ENCODE measurements around the gene RTN4R.
"Not testable (repeated sequence)": the region's sequence is repeated elsewhere in the genome, so short reads cannot be mapped to it uniquely, and the experiment has no call there.

Gene RTN4R

DNA sequence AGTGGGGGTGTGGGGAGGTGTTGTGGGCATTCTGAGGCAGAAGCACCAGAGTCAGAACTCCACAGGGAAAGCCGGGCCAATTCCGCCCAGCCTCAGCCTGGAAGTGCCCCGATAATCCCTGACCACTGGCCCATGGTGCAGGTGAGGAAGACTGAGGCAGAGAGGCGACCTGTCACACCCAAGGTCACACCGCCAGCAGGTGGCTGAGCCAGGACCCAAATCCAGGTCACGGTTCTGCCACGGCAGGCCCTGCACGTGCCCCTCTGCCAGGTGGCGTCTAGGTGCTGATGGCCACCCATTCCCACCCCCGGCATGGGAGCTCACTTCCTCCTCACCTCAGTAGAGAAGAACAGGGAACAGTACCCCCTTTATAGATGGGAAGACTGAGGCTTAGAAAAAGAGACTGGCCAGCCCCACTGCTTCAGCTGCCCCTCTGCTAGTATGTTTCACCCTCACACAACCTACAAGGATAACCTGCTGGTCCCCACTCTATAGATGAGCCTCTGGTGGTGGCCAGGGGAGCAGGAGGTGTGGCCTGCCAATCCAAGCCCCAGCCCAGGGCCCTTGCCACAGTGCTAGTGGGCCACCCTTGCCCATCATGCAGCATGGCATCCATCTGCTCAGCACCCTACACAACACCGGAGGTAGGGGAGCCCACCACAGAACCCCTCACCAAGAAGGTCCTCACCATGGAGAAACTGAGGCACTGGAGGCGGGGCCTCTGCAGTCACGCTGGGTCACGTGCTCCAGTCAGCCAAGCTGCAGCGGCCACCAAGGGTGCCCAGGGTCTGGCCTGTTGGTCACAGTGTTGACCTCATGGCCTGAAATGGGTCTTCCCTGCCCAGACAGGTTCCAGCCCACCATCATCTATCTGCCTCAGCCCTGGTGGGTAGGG is 2.1 kb downstream of the RTN4R start:
- not testable (repeated sequence) for H3K27ac ChIP-seq (ENCODE audit: low read depth, low read length); H3K9ac ChIP-seq (ENCODE audit: low read depth, low read length); H3K27me3 ChIP-seq (ENCODE audit: control insufficient read depth, insufficient read depth, low read length); H3K4me1 ChIP-seq (ENCODE audit: control insufficient read depth, insufficient read depth, low read length); H3K36me3 ChIP-seq (ENCODE audit: control insufficient read depth, insufficient read depth, low read length); H3K9me3 ChIP-seq (ENCODE audit: control insufficient read depth, insufficient read depth, low read length); H3K4me3 ChIP-seq (ENCODE audit: low read depth, low read length)

DNA sequence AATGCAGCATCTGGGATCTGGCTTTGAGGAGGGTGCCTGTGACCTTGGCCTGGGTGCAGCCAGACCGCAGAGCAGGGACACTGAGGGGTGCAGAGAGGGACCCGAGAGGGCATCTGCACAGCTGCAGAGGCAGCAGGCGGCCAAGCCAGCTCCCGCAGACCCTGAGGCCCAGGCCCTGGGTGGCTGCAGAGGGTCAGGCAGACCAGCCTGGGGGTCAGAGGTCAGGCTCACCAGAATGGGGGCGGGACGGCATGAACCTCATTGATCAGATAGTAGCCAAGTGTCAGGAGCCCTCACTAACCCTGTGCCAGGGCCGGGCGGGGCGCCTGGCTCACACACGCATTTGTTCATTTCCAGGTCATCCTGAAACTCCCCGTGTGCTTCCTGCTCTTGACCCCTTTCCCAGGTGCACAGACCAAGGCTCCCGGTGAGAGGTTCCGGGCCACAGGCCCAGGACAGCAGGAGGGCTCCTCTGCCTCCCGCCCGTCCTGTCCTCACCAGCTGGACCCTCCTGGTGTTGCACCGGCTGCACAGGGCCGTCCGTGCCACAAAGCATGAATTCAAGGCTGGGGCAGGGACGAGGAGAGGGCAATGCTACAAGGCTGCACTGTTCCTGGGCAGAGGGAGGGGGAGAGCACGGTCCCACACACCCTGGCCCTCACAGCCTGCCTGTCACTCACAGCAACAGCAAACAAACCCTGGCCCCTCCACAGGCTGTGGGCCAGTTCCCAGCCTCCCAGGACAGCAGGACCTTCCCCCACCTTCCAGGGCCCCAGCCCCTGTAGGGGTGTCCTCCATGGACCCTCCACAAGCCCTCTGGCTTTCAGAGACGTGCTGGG is 3.3 kb downstream of the RTN4R start:
- Histone ChIP-seq H3K4me1 (ENCODE audit: control insufficient read depth, insufficient read depth, low read length) (no peaks in the 10 kb centered on the region; the same call in 1 of the 2 replicates), H3K27me3 (ENCODE audit: control insufficient read depth, insufficient read depth, low read length) (peaks cover 3% of the 10 kb centered on the region; the same call in 1 of the 2 replicates), H3K9me3 (ENCODE audit: control insufficient read depth, insufficient read depth, low read length) (no peaks in the 10 kb centered on the region), H3K4me3 (ENCODE audit: low read depth, low read length) (no peak overlapping the region), H3K36me3 (ENCODE audit: control insufficient read depth, insufficient read depth, low read length) (no peaks in the 10 kb centered on the region), H3K27ac (ENCODE audit: low read depth, low read length) (no peak overlapping the region), H3K9ac (ENCODE audit: low read depth, low read length) (no peak overlapping the region)

DNA sequence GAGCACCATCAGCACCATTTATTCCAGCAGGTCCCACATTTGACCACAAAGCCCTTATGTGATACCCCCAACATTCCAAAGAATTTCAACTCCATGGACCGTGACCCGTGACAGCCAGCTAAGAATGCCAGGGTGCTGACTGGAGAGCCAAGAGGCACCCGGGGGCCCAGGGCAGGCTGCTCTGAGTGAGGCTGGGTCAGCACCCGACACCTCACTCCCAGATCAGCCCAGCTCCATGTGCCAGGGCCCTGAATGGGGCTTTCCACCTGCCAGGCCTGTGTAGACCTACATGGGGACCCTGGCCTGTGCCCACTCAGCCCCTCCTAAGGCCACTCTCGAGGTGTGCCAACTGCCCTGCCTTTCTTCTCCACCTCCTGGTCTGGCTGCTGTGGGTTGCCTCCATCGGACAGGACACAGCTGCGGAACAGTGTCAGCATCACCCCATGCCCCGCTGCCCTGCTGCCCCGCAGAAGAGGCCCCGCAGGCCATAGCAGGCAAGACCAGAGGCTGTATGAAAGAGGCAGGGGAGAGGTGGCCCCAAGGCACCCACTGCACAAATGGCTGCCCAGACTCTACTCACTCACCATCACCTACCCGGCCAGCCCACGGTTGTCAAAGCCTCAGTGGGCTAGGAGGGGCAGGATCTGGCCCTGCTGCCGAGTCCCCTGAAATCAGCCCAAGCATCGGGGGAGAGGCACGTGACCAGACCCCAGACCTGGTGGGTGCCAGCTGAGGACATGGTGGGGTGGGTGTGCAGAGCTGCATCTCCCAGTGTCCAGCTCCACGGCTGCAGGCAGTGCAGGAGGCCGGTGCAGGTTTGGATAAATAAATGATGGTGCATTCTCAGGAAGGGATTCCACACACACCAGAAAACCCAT is 4.5 kb downstream of the RTN4R start:
- H3K4me1 ChIP-seq (ENCODE audit: control insufficient read depth, insufficient read depth, low read length); H3K4me3 ChIP-seq (ENCODE audit: low read depth, low read length); H3K27me3 ChIP-seq (ENCODE audit: control insufficient read depth, insufficient read depth, low read length); H3K9ac ChIP-seq (ENCODE audit: low read depth, low read length); H3K36me3 ChIP-seq (ENCODE audit: control insufficient read depth, insufficient read depth, low read length); H3K9me3 ChIP-seq (ENCODE audit: control insufficient read depth, insufficient read depth, low read length); H3K27ac ChIP-seq (ENCODE audit: low read depth, low read length): not testable (repeated sequence)

DNA sequence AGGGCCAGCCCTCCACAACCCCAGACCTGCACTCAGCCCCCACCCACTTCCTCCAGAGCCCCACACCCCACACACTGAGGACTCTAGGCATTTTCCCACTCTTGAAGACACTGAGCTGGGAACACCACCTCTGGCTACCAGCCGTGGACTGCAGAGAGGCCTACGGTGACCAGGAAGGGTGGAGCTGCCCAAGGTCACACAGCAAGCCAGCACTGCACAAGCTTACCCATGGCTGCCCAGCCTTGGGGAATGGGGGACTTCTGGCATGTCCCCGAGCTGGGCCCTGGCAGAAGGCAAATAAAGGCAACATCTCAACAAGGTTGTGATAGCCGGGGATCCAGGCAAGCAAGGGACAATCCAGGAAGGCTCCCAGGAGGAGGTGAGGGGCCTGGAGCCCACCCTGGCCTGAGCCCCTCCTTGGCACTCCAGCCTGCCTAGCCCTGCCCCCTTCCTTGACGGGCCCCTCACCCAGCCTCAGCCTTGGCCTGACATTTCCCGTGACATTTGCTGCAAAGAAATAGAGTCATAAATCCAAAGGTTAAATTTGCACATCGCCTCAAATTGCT is 5.5 kb downstream of the RTN4R start:
- H3K4me3 ChIP-seq (ENCODE audit: low read depth, low read length), result no peak overlapping the region
- no peak overlapping the region for H3K27ac ChIP-seq (ENCODE audit: low read depth, low read length)
- H3K36me3 ChIP-seq (ENCODE audit: control insufficient read depth, insufficient read depth, low read length), result no peaks in the 10 kb centered on the region
- H3K9ac ChIP-seq (ENCODE audit: low read depth, low read length), result no peak overlapping the region
- H3K27me3 ChIP-seq (ENCODE audit: control insufficient read depth, insufficient read depth, low read length), result peaks cover 3% of the 10 kb centered on the region; the same call in 1 of the 2 replicates
- H3K9me3 ChIP-seq (ENCODE audit: control insufficient read depth, insufficient read depth, low read length), result no peaks in the 10 kb centered on the region
- H3K4me1 ChIP-seq (ENCODE audit: control insufficient read depth, insufficient read depth, low read length), result no peaks in the 10 kb centered on the region; the same call in 1 of the 2 replicates

DNA sequence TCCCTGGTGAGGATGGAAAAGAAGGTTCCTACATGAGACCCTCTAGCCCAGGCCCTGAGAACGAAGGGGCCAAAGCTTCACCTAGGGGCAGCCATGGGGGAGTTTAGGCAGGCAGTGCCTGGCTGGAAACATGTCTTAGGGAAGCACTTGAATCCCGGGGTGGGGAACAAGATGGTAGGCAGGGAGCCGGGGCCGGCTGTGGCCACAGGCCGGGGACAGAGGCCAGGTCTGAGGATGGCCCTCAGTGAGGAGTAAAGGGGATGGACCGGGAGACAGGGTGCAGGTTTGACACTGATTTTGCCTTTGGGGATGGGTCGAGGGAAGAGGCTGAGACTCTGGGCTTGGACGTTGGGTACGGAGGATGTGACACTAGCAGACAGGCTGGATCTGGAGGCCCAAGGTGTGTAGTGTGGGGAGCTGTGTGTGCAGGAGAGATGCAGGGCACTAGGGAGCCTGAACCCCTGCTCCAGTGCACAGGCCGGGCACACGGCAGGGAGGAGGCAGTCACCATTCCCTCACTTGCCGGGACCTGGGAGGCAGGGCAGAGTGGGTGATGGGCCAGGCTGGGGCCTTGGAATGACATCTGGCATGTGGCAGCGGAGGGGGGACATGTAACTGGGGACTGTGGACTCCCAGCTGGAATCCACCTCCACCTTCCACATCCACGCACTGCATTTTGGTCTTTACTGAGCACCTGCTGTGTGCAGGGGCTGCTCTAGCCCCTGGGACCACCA is 6.1 kb downstream of the RTN4R start:
- no peaks in the 10 kb centered on the region for H3K36me3 ChIP-seq (ENCODE audit: control insufficient read depth, insufficient read depth, low read length)
- no peaks in the 10 kb centered on the region for H3K9me3 ChIP-seq (ENCODE audit: control insufficient read depth, insufficient read depth, low read length)
- no peak overlapping the region for H3K4me3 ChIP-seq (ENCODE audit: low read depth, low read length)
- H3K9ac ChIP-seq (ENCODE audit: low read depth, low read length), result no peak overlapping the region
- no peak overlapping the region for H3K27ac ChIP-seq (ENCODE audit: low read depth, low read length)
- H3K4me1 ChIP-seq (ENCODE audit: control insufficient read depth, insufficient read depth, low read length), result no peaks in the 10 kb centered on the region; the same call in 1 of the 2 replicates
- H3K27me3 ChIP-seq (ENCODE audit: control insufficient read depth, insufficient read depth, low read length), result peaks cover 1% of the 10 kb centered on the region; the same call in 1 of the 2 replicates

DNA sequence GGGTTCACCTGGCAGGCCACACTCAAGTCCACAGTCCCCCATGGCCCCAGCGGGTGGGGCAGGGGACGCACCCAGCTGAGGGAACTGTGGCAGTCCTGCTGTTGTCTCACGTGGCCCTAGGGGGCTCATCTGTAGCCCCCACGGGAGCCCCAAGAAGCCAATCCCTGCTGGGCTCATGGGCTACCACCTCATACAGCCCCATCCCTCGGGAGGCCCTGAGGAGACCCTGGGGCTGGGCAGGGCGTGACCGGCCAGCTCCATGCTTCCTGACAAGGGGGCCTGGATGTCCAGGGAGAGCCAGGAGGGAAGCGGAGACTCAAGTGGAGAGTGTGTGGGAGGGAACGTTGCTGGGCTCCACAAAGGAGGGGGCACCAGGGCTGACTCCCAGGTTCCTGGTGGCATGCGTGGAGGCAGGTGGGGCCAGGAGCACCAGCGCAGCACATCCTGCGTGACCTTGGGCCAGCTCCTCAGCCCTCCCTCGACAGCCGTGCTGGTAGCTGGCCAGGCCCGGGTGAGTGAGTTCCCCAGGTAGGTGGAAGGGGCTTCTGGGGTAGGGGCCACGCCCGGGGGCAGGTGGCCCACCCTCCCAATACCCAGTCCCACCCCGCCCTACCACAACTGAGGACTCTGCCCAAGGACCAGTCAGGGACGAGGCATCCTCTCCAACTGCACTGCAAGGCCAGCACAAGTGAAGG is 7.9 kb downstream of the RTN4R start:
- no peak overlapping the region for H3K27ac ChIP-seq (ENCODE audit: low read depth, low read length)
- no peaks in the 10 kb centered on the region for H3K9me3 ChIP-seq (ENCODE audit: control insufficient read depth, insufficient read depth, low read length)
- no peak overlapping the region for H3K4me3 ChIP-seq (ENCODE audit: low read depth, low read length)
- no peaks in the 10 kb centered on the region for H3K27me3 ChIP-seq (ENCODE audit: control insufficient read depth, insufficient read depth, low read length)
- H3K9ac ChIP-seq (ENCODE audit: low read depth, low read length), result no peak overlapping the region
- H3K36me3 ChIP-seq (ENCODE audit: control insufficient read depth, insufficient read depth, low read length), result no peaks in the 10 kb centered on the region
- no peaks in the 10 kb centered on the region for H3K4me1 ChIP-seq (ENCODE audit: control insufficient read depth, insufficient read depth, low read length)

DNA sequence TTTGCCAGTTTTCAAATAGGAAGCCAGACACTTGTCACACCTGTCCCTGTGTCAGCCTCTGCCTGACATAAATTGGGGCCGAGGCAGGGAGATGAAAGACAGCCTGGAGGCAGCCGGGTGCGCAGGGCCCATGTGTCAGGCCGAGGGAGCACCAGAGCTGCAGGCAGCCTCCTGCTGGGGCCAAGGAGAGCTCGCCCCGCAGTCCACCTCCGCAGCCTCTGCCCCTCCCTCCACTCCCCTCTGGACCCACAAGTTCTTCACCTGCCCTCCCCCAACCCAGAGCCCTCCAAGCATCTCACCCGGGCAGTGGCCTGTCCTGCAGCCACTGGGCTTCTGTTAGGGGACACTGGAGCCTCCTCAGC is 8.8 kb downstream of the RTN4R start:
- H3K9me3 ChIP-seq (ENCODE audit: control insufficient read depth, insufficient read depth, low read length), result no peaks in the 10 kb centered on the region

DNA sequence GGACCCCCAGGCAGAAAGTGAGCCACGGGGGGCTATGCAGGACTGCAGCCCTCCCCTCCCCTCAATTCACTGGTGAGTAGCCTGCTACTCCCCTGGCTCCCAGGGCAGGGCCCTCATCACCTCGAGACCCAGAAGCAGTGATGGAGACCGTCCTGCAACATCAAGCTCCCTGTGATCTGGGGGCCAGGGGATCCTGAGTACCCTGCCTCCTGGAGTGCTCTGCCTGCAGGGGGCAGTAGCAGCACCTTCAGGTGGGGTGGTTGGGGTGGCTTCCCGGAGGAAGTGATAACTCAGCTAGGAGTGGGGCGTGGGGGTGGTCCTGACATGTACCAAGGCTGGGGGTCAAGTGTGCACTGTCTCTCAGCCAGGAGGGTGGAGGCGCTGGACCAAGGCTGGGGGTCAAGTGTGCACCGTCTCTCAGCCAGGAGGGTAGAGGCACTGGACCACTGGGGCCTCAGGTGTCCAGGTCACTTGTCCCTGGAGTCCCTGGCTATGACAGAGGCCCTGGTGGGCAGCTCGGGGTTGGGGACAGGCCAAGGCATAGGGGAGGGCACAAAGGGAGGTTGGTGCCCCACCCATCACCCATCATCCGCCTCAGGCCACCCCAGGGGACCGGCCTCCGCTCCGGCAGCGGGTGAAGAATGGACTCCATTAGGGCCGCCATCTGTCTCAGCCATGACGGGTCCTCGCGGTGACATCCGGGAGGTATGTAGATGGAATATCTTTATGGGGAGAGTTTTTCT is 9.4 kb downstream of the RTN4R start:
- no peaks in the 10 kb centered on the region for H3K36me3 ChIP-seq (ENCODE audit: control insufficient read depth, insufficient read depth, low read length)
- no peak overlapping the region for H3K4me3 ChIP-seq (ENCODE audit: low read depth, low read length)
- no peaks in the 10 kb centered on the region for H3K27me3 ChIP-seq (ENCODE audit: control insufficient read depth, insufficient read depth, low read length)
- no peaks in the 10 kb centered on the region for H3K4me1 ChIP-seq (ENCODE audit: control insufficient read depth, insufficient read depth, low read length)
- no peak overlapping the region for H3K9ac ChIP-seq (ENCODE audit: low read depth, low read length)
- H3K9me3 ChIP-seq (ENCODE audit: control insufficient read depth, insufficient read depth, low read length), result no peaks in the 10 kb centered on the region
- H3K27ac ChIP-seq (ENCODE audit: low read depth, low read length), result no peak overlapping the region

More for the DNA sequence above, 8.8 kb downstream of the RTN4R start:
- Histone ChIP-seq H3K27me3 (ENCODE audit: control insufficient read depth, insufficient read depth, low read length) (no peaks in the 10 kb centered on the region), H3K4me3 (ENCODE audit: low read depth, low read length) (no peak overlapping the region), H3K9ac (ENCODE audit: low read depth, low read length) (no peak overlapping the region), H3K36me3 (ENCODE audit: control insufficient read depth, insufficient read depth, low read length) (no peaks in the 10 kb centered on the region), H3K27ac (ENCODE audit: low read depth, low read length) (no peak overlapping the region), H3K4me1 (ENCODE audit: control insufficient read depth, insufficient read depth, low read length) (no peaks in the 10 kb centered on the region)

DNA sequence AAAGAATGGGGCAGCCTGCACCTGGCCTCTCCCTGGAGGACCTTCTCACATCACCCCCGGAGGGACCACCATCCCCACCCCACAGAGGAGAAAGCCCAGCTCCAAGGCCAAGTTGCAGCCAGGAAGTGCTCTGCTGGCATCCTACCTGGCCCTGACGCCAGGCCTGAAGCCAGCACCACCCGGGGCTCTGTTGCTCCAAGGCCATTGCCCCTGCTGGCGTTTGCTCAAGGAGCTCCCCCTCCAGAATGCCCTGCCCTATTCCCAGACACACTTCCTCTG is 10.2 kb downstream of the RTN4R start:
- no peaks in the 10 kb centered on the region for H3K4me1 ChIP-seq (ENCODE audit: control insufficient read depth, insufficient read depth, low read length)
- H3K27me3 ChIP-seq (ENCODE audit: control insufficient read depth, insufficient read depth, low read length), result no peaks in the 10 kb centered on the region
- no peaks in the 10 kb centered on the region for H3K9me3 ChIP-seq (ENCODE audit: control insufficient read depth, insufficient read depth, low read length)

More for the DNA sequence above, 10.2 kb downstream of the RTN4R start:
- Histone ChIP-seq H3K4me3 (ENCODE audit: low read depth, low read length) (no peak overlapping the region), H3K27ac (ENCODE audit: low read depth, low read length) (no peak overlapping the region), H3K9ac (ENCODE audit: low read depth, low read length) (no peak overlapping the region), H3K36me3 (ENCODE audit: control insufficient read depth, insufficient read depth, low read length) (no peaks in the 10 kb centered on the region)
